ENCODE measurements around the gene FTO. TPM values are rescaled to one million over a fixed set of nuclear protein-coding genes. Genes with fewer than 3 reads are reported as not detected.

Gene FTO
- total and polyA plus RNA-seq, 2 of the 8 experiments (the other 6 are each of a cell fraction or from before 2014, with no cell fraction given): 34.5 to 59.8 TPM

DNA sequence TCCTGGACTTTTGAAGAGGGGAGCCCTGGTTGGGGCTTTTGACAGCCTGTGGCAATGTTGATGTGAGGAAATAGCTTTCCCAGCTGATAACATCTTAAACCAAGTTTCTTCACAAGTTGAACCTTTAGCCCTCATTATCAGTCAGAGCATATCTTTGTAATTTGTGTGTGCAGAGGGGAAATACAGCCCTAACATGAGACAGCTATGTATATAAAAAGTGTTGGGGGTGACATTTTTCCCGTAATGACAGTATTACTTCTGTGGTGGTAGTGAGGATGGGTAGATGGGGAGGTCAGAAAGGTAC is 221.1 kb downstream of the FTO start:
- Histone ChIP-seq H2BK12ac (ENCODE audit: low read depth, low read length) (no peak overlapping the region), H3K14ac (ENCODE audit: insufficient read length) (no peak overlapping the region), H3K4me3 (ENCODE audit: extremely low read depth in 1 of 4, insufficient read depth in 2 of 4, low read depth in 3 of 4, low read length in 4 of 4) (no peak overlapping the region), H3K79me2 (ENCODE audit: control insufficient read depth in 1 of 2, insufficient read depth in 2 of 2, low read length in 2 of 2) (no peaks in the 10 kb centered on the region), H2AK5ac (ENCODE audit: low read depth, low read length) (no peak overlapping the region), H3K79me1 (ENCODE audit: low read depth, low read length) (no peaks in the 10 kb centered on the region), H3K27ac (ENCODE audit: low read depth, low read length) (no peak overlapping the region), H3K4ac (replicated peaks; ENCODE audit: insufficient read length, low read depth, low read length) (no peak overlapping the region), H3K56ac (replicated peaks; ENCODE audit: insufficient read length, low read depth, low read length) (no peak overlapping the region), H2BK5ac (ENCODE audit: low read depth, low read length) (no peak overlapping the region), H3K9ac (replicated peaks in 1 of 4; ENCODE audit: extremely low read depth in 1 of 4, low read depth in 3 of 4, low read length in 3 of 4) (no peak overlapping the region), H3K9me3 (ENCODE audit: insufficient read depth in 2 of 2, low read depth in 1 of 2, low read length in 1 of 2) (no peaks in the 10 kb centered on the region), H2BK20ac (ENCODE audit: low read length) (no peak overlapping the region), H3K23me2 (ENCODE audit: low read depth, low read length) (no peaks in the 10 kb centered on the region), H3K4me1 (replicated peaks in 1 of 4; ENCODE audit: control insufficient read depth in 3 of 4, insufficient read depth in 4 of 4, low read length in 3 of 4) (peaks cover 0 to 4% (median 0%) of the 10 kb centered on the region in 4 experiments; a peak in 1 of 7 replicates), H4K20me1 (replicated peaks in 1 of 2; ENCODE audit: control insufficient read depth in 1 of 2, insufficient read depth in 2 of 2, low read length in 2 of 2) (no peaks in the 10 kb centered on the region), H2BK120ac (replicated peaks; ENCODE audit: low read depth, low read length) (no peak overlapping the region), H3K18ac (ENCODE audit: extremely low read depth, low read length) (no peak overlapping the region), H4K5ac (ENCODE audit: insufficient read length, low read depth, low read length) (no peak overlapping the region), H2AFZ (ENCODE audit: low read length) (no peak overlapping the region), H2BK15ac (ENCODE audit: low read length) (no peak overlapping the region), H3K36me3 (ENCODE audit: control insufficient read depth in 2 of 4, insufficient read depth in 4 of 4, low read length in 3 of 4) (no peaks in the 10 kb centered on the region), H4K91ac (replicated peaks; ENCODE audit: insufficient read length, low read length) (no peak overlapping the region), H4K8ac (ENCODE audit: extremely low read depth, insufficient read depth, low read length) (no peak overlapping the region), H3K27me3 (replicated peaks in 1 of 4; ENCODE audit: control insufficient read depth in 3 of 4, extremely low read depth in 1 of 4, insufficient read depth in 3 of 4, low read length in 3 of 4) (no peaks in the 10 kb centered on the region), H3K23ac (ENCODE audit: insufficient read length) (no peak overlapping the region), H3K4me2 (ENCODE audit: insufficient read depth in 1 of 2, low read depth in 2 of 2, low read length in 2 of 2) (no peak overlapping the region)
- FAIRE-seq (no peak), DNase-seq (ENCODE audit: low read depth in 1 of 2, low spot score in 2 of 2) (no peak)
- ChIA-PET CTCF (ENCODE audit: partially characterized antibody) (no interaction called here), POLR2A (ENCODE audit: partially characterized antibody) (no interaction called here)
- WGBS, 2 experiments (ENCODE audit: extremely low coverage in 1 of 2, insufficient coverage in 1 of 2, insufficient read length in 1 of 2, insufficient replicate concordance in 2 of 2, low coverage in 1 of 2, low lambda C conversion rate in 2 of 2, missing lambda C conversion rate in 1 of 2): 85% methylated on average over 1 of the region's 1 CpG; no CpG with 5 or more reads in 1 of the 2 experiments
- TF ChIP-seq CTBP2 (IDR thresholded peaks at IDR 0.05; ENCODE audit: borderline replicate concordance, insufficient read depth, insufficient read length, low read length) (no peak), POU5F1 (IDR thresholded peaks at IDR 0.05; ENCODE audit: low read depth, low read length) (no peak), POLR2A (IDR thresholded peaks at IDR 0.05; ENCODE audit: control extremely low read depth in 1 of 2, low read depth in 2 of 2, low read length in 2 of 2) (no peak), SUZ12 (IDR thresholded peaks at IDR 0.05; ENCODE audit: low read length) (no peak), CHD1 (IDR thresholded peaks at IDR 0.05; ENCODE audit: low read depth, low read length) (no peak), YY1 (IDR thresholded peaks at IDR 0.05; ENCODE audit: low read depth, low read length) (no peak), GABPA (IDR thresholded peaks at IDR 0.05; ENCODE audit: borderline replicate concordance, insufficient read depth, low read length) (no peak), TBP (IDR thresholded peaks at IDR 0.05; ENCODE audit: low read depth, low read length) (no peak), ZNF274 (IDR thresholded peaks at IDR 0.05; ENCODE audit: borderline replicate concordance, extremely low read depth, low read length) (no peak)
- TF ChIP-seq, protein P1, sequence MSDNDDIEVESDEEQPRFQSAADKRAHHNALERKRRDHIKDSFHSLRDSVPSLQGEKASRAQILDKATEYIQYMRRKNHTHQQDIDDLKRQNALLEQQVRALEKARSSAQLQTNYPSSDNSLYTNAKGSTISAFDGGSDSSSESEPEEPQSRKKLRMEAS (IDR thresholded peaks at IDR 0.05): no peak
- TF ChIP-seq, protein P2, sequence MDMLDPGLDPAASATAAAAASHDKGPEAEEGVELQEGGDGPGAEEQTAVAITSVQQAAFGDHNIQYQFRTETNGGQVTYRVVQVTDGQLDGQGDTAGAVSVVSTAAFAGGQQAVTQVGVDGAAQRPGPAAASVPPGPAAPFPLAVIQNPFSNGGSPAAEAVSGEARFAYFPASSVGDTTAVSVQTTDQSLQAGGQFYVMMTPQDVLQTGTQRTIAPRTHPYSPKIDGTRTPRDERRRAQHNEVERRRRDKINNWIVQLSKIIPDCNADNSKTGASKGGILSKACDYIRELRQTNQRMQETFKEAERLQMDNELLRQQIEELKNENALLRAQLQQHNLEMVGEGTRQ (IDR thresholded peaks at IDR 0.05; ENCODE audit: low read length): no peak

All from H1 (cell line).